Measurements from ENCODE around the gene SHPK. TPM values are rescaled to one million over a fixed set of nuclear protein-coding genes. Genes with fewer than 3 reads are reported as not detected.

Gene SHPK
- total RNA-seq, 3 donors from 2014 or later = 9.5 to 17.4 (median 16.4) TPM

DNA sequence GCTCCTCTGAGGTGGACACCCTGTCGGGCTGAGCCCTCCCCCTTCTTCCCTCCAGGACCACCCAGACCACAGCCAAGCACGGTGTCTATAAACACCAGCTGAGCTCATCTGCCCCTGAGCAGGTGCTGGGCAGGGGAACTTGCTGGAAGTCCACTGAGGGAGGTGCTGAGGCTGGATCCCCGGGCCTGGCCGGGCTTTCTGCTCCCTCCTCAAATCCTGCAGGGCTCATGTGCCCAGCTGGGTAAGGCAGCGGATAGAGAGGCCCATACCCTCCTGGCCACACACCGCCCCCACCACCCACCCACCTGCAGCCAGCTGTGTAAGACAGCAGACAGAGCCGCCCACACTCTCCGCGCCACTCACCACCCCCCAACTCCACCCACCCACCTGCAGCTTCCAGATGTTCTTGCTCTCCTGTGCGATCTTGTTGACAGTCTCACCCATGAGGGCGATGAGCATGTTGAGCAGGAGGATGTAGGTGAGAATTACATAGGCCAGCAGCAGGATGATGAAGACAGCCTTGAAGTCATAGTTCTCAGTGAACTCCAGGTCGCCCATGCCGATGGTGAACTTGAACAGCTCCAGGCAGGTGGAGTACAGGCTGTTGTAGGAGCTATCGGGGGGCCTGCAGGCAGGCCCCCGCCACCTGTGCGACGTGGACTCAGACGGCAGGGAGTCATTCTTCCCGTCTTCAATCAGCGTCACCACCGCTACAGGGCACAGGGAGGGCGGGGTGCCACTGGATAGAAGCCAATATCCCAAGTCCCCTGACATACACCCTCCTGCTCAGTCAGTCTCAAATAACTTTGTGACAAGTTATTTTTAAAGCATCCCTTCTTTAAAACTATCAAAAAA, 62.6 kb downstream of the SHPK start:
- intact Hi-C loops (cut with DNase I; ENCODE audit: low total_unique reads) = no loop called here
- Histone ChIP-seq H3K4me1 (no peaks in the 10 kb centered on the region), H3K9me3 (no peaks in the 10 kb centered on the region), H3K36me3 (no peaks in the 10 kb centered on the region), H3K4me3 (no peak overlapping the region), H3K27ac (no peak overlapping the region), H3K27me3 (no peaks in the 10 kb centered on the region)
- TF ChIP-seq POLR2AphosphoS5 (IDR thresholded peaks at IDR 0.05) (no peak), POLR2A (IDR thresholded peaks at IDR 0.05) (no peak)
- TF ChIP-seq, protein P1, sequence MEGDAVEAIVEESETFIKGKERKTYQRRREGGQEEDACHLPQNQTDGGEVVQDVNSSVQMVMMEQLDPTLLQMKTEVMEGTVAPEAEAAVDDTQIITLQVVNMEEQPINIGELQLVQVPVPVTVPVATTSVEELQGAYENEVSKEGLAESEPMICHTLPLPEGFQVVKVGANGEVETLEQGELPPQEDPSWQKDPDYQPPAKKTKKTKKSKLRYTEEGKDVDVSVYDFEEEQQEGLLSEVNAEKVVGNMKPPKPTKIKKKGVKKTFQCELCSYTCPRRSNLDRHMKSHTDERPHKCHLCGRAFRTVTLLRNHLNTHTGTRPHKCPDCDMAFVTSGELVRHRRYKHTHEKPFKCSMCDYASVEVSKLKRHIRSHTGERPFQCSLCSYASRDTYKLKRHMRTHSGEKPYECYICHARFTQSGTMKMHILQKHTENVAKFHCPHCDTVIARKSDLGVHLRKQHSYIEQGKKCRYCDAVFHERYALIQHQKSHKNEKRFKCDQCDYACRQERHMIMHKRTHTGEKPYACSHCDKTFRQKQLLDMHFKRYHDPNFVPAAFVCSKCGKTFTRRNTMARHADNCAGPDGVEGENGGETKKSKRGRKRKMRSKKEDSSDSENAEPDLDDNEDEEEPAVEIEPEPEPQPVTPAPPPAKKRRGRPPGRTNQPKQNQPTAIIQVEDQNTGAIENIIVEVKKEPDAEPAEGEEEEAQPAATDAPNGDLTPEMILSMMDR (IDR thresholded peaks at IDR 0.05) = no peak
- no peak for DNase-seq (ENCODE audit: low spot score in 2 of 2)

DNA sequence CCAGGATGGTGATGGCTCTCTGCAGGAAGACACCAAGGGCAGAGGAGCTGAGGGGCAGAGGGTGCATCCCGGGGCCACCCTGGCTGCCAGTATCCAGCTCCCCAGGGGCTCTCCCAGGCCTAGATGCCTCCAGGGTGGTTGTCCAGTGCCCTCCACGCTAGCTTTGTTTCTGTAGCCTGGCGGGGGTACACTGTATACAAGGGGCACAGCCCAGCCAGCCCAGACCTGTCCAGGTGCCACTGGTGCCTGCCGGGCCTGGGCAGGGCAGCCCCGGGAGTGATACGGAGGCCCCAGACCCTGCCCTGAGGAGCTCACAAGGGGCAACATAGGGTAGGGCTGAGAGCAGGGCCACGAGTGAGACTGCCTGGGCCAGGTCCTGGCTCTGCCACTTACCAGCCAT, 63.8 kb downstream of the SHPK start:
- H3K4me1 ChIP-seq = no peaks in the 10 kb centered on the region
- H3K9me3 ChIP-seq = no peaks in the 10 kb centered on the region
- no peak overlapping the region for H3K4me3 ChIP-seq
- DNase-seq (ENCODE audit: low spot score in 2 of 2) = no peak
- TF ChIP-seq POLR2AphosphoS5 (IDR thresholded peaks at IDR 0.05) (no peak), POLR2A (IDR thresholded peaks at IDR 0.05) (no peak)
- TF ChIP-seq, protein P1 (IDR thresholded peaks at IDR 0.05) = no peak
- no peaks in the 10 kb centered on the region for H3K27me3 ChIP-seq
- H3K36me3 ChIP-seq = no peaks in the 10 kb centered on the region
- no peak overlapping the region for H3K27ac ChIP-seq
- intact Hi-C loops (cut with DNase I; ENCODE audit: low total_unique reads) = no loop called here

DNA sequence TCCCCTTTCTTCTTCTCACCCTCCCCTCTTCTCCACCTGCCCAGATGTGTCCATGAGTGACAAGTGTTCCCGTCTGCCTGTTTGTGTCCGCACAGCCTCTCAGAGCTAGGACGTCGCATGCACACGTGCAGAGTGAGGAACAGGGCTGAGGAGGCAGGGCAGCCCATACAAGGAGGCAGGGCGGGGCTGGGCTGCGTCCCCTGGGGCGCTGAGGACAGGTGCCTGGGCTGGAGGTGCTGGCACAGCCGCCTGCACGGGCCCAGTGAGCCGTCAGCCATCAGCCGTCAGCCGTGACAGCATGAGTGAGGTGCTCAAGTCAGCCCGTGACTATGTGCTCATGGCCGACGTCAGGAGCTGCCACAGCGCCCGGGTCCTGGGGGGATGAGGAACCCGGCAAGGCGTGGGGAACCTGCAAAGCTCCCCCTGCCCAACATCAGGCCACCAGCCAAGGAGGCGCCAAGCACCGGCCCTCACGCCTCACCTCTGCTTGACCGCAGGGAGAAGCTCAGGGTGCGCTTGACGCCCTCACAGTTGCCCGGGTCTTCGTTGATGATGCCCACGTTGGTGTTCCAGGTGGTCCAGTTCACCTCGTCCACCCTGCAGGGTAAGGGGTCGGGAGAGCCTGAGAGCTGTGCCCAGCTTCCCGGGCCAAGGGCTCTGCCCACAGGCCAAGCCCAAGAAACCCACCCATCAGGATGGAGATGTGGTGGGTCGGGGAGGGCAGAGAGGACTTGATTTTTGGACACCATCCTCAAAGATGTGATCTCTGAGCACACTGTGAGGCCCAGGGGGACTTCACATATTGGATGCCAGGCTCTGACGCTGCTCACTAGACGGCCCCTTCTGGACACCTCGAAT, 64.8 kb downstream of the SHPK start:
- Histone ChIP-seq H3K27me3 (no peaks in the 10 kb centered on the region), H3K27ac (no peak overlapping the region), H3K36me3 (no peaks in the 10 kb centered on the region), H3K9me3 (no peaks in the 10 kb centered on the region), H3K4me3 (no peak overlapping the region), H3K4me1 (no peaks in the 10 kb centered on the region)
- intact Hi-C loops (cut with DNase I; ENCODE audit: low total_unique reads) = no loop called here
- TF ChIP-seq, protein P1 (IDR thresholded peaks at IDR 0.05) = no peak
- TF ChIP-seq POLR2AphosphoS5 (IDR thresholded peaks at IDR 0.05) (no peak), POLR2A (IDR thresholded peaks at IDR 0.05) (no peak)
- no peak for DNase-seq (ENCODE audit: low spot score in 2 of 2)

DNA sequence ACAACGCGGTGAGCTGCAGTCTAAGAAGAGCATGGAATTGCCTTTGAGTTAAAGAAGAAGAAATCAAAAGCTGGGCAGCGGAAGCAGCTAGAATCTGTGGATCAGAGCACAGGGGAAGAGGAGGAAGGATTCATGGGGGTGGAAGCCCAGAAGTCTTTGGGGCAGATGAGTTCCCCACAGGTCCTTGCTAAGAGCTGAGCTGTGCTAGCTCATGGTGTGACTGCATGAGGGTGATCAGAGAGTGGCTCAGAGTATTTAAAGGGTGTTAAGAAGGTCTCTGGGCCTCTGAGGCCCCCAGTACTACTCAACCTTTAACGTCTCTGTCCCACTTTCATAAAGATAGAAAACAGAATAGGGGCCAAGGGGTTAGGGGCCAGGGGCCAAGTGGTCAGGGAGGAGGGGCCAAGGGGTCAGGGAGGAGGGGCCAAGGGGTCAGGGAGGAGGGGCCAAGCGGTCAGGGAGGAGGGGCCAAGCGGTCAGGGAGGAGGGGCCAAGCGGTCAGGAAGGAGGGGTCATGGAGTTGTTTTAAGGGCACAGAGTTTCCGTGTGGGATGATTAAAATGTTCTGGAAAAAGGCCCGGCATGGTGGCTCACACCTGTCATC, 66.4 kb downstream of the SHPK start:
- no peaks in the 10 kb centered on the region for H3K4me1 ChIP-seq
- no peak for DNase-seq (ENCODE audit: low spot score in 2 of 2)
- no peaks in the 10 kb centered on the region for H3K27me3 ChIP-seq
- no peak overlapping the region for H3K4me3 ChIP-seq
- no peaks in the 10 kb centered on the region for H3K9me3 ChIP-seq
- TF ChIP-seq, protein P1 (IDR thresholded peaks at IDR 0.05) = no peak
- TF ChIP-seq POLR2A (IDR thresholded peaks at IDR 0.05) (no peak), POLR2AphosphoS5 (IDR thresholded peaks at IDR 0.05) (no peak)
- H3K36me3 ChIP-seq = no peaks in the 10 kb centered on the region
- no peak overlapping the region for H3K27ac ChIP-seq
- intact Hi-C loops (cut with DNase I; ENCODE audit: low total_unique reads) = no loop called here
